PFSK-1 (cell line): ENCODE data around the gene WDFY2.

Source experiments
- FOXP2 ChIP-seq: optimal IDR thresholded peaks from 2 replicates; pipeline ENCODE3; 2011; ENCODE audit warnings: borderline replicate concordance, control low read depth, inconsistent platforms; ENCODE audit not compliant: insufficient read depth; ENCODE audit errors: extremely low read length, extremely low read depth
- POLR2AphosphoS5 ChIP-seq: IDR thresholded peaks from 2 replicates; pipeline ENCODE4 v1.6.1; 2012; ENCODE audit warnings: low read depth, mild to moderate bottlenecking, control low read depth, low read length, moderate library complexity
- REST ChIP-seq, 2 experiments: IDR thresholded peaks; 2 replicates each; pipeline versions ENCODE4 v1.6.1 to v1.8.0; 2011 to 2012; ENCODE audit warnings: low read depth in 2 of 2, low read length in 2 of 2, control low read depth in 1 of 2, inconsistent platforms in 1 of 2, mild to moderate bottlenecking in 1 of 2, moderate library complexity in 1 of 2; ENCODE audit not compliant: insufficient read depth in 1 of 2
- SIN3A ChIP-seq: IDR thresholded peaks from 2 replicates; pipeline ENCODE4 v1.6.1; 2012; ENCODE audit warnings: mild to moderate bottlenecking, low read length, moderate library complexity, borderline replicate concordance; ENCODE audit not compliant: insufficient read depth
- TAF1 ChIP-seq: IDR thresholded peaks from 2 replicates; pipeline ENCODE4 v1.6.1; 2012; ENCODE audit warnings: low read length, control low read depth, borderline replicate concordance; ENCODE audit not compliant: insufficient read depth

The WDFY2 gene

GRCh38 chr13:51628059-51628852, 44.0 kb downstream of the WDFY2 start:
- no peak for TF ChIP-seq REST (IDR thresholded peaks at IDR 0.05; ENCODE audit: insufficient read depth in 1 of 2, low read depth in 2 of 2, low read length in 2 of 2)
- no peak for TF ChIP-seq SIN3A
- no peak for TF ChIP-seq FOXP2
- TF ChIP-seq POLR2AphosphoS5 = no peak
- no peak for TF ChIP-seq TAF1

- no peak for TF ChIP-seq REST (IDR thresholded peaks at IDR 0.05; ENCODE audit: insufficient read depth in 1 of 2, low read depth in 2 of 2, low read length in 2 of 2)
- TF ChIP-seq FOXP2 = no peak
- TF ChIP-seq SIN3A = no peak
Measured at GRCh38 chr13:51629491-51630287, 45.4 kb downstream of the WDFY2 start.

- TF ChIP-seq REST (IDR thresholded peaks at IDR 0.05; ENCODE audit: insufficient read depth in 1 of 2, low read depth in 2 of 2, low read length in 2 of 2) = no peak
- TF ChIP-seq SIN3A = no peak
- no peak for TF ChIP-seq FOXP2
- no peak for TF ChIP-seq POLR2AphosphoS5
- TF ChIP-seq TAF1 = no peak
Measured at GRCh38 chr13:51630288-51630615, 46.0 kb downstream of the WDFY2 start.

GRCh38 chr13:51632591-51633362, 48.5 kb downstream of the WDFY2 start:
- TF ChIP-seq TAF1 = no peak
- TF ChIP-seq REST (IDR thresholded peaks at IDR 0.05; ENCODE audit: insufficient read depth in 1 of 2, low read depth in 2 of 2, low read length in 2 of 2) = no peak
- no peak for TF ChIP-seq SIN3A
- no peak for TF ChIP-seq POLR2AphosphoS5
- no peak for TF ChIP-seq FOXP2
